ENCODE results near the gene LRCH1. TPM values are rescaled to one million over a fixed set of nuclear protein-coding genes. Genes with fewer than 3 reads are reported as not detected.

Gene LRCH1
- total RNA-seq, 1 experiment from 2014 or later, result 5.5 TPM

DNA sequence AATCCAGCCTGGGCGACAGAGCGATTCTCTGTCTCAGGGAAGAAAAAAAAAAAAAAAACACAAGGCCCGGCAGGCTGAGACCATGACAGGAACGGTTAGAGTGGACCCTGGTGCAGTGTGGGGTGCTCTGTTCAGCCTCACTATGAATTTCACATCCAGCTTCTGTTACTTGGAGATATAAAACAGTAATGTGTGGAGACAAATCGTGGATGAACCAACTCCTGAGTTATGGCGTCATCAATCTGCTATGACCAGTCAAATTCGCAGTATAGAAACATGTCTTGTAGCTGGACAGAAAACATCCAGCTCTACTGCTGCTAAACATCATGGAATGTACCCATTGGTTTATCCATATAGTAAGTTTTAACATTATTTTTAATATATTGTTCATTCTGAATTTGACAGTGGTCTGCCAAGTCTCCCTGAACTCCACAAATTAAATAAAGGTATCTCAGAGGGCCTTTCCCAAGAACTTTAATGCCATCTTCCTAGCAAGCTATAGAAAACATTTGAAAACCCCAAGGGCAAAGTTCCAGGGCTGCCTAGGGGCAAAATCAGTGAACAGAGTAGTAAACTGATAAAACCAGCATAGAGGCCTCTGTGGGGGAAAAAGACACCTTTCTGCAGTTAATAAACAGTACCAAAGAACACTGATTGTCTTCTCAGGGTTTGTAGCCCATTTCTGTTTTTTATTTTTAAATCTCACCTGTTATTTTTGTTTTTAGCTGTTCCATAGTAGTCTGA lies 75.8 kb downstream of the LRCH1 start:
- no peak for DNase-seq (ENCODE audit: extremely low read depth, low read depth)

DNA sequence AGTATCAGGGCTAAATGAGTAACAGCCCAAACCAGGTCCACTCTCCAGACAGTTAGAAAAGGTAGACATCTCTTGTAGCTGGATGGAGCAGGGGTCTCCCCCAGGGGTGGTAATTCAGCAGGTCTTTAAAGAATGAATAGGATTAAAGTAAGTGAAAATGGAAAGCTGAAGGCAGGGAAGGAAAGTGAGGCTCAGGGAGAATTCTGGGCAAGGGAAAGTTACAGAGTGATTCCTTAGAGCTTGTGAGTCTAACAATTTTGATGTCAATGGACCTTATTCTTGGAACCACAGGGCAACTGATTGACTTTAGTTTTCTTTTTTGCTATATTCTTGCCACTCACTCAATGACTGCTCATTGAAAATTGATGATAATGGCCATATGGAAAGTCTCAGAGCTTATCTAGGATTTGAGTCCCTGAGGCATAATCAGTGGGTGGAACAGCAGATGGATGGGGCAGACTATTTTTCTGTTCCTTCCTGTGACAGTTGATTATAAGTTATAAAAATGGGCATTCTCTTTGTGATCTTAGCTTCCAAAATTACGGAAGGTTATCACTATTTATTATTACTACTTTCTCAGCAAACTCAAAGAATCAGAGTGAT lies 76.9 kb downstream of the LRCH1 start:
- DNase-seq (ENCODE audit: extremely low read depth, low read depth), result no peak

DNA sequence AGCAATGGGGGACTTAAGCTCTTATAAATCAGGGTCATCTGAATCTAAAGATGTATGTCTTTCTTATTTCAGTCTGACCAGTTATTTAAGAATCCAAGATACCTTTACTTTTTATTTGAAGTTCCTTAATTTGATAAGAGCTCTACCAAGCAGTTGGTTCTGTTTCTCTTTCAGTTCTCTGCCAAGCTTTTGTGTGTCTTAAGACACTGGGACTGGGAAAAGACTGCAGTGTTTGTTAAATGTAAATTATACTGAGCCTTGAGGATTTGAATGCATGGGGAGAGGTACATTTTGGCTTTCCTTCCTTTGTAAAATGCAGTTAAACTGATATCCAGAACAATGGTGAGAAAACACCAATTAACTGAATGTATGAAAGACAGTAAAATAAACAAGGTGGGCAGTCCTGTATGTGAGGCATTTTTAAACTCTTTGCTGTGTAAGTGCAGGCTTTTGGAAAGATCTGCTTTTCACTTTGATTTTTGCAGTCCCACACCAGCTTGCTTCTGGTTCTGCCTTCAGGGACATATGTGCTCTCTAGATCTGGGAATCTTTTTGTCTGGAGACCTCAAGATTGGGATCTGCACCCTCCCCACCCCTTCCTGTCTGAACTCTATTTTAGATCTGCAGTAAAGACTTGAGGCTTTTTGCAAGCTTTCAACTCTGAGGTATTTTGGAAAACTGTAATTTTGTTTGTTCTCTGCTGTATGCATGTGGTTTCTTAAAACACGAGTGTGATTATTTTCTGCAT lies 77.6 kb downstream of the LRCH1 start:
- no peak for DNase-seq (ENCODE audit: extremely low read depth, low read depth)

DNA sequence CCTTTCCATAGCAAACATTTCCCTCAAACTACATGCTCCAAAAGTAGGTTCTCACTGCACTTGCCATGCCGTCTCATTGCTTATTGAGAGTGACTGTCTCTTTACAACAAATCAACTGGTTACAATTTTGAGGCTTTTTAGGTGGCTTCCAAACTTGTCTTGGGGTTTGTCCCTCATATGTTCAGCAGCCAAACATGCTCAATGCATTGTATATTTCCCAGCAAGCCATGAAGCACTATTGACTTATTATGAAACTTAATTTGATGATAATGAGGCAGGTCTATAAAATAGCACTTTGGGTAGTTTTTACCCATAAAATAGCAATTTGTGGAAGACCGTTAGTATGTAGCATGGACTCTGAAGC lies 78.2 kb downstream of the LRCH1 start:
- DNase-seq (ENCODE audit: extremely low read depth, low read depth), result no peak

DNA sequence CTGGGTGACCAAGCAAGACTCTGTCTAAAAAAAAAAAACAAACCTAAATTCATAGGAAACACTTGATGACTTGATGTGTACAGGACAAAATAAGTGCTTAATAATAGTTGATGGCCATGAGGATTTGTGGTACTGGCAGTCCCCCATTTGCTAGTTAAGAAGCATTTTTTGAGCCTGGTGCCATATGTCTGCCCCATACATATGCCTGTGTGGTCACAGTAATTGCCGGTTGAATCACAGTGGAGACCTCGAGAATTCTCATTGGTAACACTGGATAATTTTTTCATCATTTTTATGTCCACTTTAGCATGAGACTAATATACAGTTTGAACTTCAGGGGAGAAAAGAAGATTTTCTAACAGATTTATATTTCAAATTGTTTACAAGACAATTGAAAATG lies 79.2 kb downstream of the LRCH1 start:
- DNase-seq (ENCODE audit: extremely low read depth, low read depth), result no peak

DNA sequence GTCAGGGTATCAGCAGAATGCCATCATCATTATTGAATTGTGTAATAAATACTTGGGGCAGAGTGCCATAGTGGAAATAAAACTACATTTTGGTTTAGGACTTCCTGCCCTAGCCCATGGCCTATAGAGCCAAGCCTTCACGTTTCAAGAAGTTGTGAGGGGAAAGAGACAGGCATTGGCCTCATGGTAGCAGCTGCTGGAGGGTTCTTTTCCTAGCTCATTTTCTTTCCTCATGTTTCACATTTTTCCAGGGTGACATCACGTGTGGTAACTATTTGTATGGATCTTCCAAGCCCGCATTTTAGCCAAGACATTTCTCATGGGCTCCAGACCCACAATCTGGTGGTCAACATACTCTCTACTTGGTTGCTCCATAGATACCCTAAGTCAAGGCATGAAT lies 80.4 kb downstream of the LRCH1 start:
- no peak for DNase-seq (ENCODE audit: extremely low read depth, low read depth)

DNA sequence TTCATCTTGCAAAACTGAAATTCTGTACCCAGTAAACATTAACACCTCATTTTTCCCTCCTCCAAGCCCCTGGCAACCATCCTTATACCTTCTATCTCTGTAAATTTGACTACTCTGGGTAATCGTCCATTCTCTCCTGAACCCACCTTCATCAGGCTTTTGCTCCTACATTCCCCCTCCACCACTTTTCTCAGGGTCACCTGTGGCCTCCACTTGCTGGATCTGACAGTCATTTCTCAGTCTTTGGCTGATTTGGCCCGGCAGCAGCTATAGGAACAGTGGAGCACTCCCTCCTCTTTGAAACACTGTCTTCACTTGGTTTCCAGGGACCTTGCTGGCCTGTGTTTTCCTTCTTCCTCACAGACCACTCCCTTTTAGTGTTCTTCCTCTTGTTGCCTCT lies 83.5 kb downstream of the LRCH1 start:
- no peak for DNase-seq (ENCODE audit: extremely low read depth, low read depth)

DNA sequence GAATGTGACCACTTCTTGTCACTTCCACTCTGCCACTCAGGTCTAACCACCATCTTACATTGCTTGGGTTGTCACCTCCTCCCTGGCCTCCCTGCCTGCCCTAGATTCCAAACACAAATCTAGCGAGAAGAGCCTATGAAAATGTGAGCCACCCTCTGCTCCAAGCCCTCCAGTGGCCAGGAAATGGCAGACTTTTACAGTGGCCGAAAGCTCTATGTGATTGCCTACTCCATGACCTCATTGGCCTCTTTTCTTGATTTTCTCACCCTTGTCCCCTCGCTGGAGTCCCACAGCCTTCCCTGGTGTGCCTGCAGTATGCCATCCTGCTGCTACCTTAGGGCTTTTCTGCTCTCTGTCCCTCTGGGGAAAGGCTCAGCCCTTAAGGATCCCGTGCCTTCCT lies 84.2 kb downstream of the LRCH1 start:
- no peak for DNase-seq (ENCODE audit: extremely low read depth, low read depth)

DNA sequence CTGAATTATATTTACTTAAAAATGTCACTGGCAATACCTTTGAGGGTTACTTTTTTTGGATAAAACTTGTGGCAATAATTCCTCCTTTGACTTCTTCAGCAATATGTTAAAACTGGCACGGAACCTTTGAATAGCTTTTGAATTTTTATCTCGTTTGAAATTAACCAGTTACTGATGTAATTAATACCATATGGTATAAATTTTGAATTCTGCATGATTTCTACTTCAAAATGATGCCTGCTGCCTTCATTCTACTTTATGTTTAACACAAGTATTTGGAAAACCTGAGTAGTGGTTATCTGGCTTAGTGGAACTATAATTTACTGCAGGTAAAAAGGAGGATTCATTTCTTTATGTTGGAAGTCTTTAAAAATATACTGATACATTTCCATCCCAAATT lies 85.3 kb downstream of the LRCH1 start:
- DNase-seq (ENCODE audit: extremely low read depth, low read depth), result no peak

DNA sequence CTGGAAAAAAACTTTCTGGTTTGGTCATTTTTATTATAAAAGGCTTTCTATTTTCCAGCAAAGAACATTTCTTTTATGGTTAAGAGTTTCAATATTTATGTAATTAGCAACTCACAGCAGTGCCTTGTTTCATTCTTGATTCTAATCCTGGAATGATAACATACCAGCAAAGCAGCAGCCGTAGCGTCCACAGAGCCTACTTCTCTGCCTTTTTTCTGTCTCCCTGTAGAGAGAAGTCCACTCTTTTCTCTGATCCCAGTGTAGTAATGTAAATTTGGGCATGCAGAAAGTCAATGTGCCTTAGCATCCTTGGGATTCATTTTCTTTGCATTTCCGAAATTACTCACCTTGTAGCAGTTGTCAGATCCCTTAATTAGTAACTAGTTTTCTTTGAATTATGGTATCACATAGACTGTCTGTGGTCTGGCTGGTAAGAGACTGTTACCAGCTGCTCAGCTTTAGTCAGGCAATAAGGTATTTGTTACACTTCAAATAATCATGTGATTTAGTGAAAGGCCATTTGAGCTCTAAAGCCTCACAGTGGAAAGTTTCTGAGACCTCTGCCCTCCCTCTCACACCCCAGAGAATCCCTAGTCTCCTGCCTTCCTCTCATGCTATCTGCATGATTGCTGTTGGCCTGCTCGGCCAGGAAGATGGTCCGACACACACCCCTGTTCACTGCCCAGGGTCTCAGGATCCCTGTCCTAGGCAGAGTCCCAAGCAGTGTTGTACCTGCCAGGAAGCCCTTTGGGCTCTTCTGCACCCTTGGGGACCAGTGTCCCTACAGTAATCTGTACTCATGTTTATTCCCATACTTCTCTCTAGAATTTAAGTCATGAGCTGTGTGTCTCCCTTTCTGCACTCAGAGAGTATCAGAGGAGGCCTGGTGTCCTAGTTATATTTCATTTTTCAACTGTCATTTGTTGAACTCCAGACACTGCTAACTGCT lies 86.3 kb downstream of the LRCH1 start:
- no peak for DNase-seq (ENCODE audit: extremely low read depth, low read depth)

DNA sequence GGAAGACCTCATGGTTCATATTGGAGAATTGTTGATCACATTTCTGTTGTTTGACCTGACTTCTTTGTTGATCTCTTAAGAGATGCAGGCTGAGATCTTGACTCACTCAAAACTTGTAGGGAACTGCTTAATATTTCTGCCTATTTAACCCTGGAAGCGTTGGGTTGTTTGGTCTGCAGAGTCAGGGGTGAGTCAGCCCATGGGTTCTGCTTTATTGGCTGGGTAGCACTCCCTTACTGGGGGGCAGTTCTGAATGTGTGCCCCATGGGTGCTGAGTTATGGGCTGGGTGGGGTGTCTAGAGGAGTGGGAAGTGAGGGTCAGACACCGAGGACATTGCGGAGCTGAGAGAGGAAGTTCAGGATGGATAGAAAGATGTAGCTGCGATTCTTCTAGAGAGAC lies 87.9 kb downstream of the LRCH1 start:
- DNase-seq (ENCODE audit: extremely low read depth, low read depth), result no peak

DNA sequence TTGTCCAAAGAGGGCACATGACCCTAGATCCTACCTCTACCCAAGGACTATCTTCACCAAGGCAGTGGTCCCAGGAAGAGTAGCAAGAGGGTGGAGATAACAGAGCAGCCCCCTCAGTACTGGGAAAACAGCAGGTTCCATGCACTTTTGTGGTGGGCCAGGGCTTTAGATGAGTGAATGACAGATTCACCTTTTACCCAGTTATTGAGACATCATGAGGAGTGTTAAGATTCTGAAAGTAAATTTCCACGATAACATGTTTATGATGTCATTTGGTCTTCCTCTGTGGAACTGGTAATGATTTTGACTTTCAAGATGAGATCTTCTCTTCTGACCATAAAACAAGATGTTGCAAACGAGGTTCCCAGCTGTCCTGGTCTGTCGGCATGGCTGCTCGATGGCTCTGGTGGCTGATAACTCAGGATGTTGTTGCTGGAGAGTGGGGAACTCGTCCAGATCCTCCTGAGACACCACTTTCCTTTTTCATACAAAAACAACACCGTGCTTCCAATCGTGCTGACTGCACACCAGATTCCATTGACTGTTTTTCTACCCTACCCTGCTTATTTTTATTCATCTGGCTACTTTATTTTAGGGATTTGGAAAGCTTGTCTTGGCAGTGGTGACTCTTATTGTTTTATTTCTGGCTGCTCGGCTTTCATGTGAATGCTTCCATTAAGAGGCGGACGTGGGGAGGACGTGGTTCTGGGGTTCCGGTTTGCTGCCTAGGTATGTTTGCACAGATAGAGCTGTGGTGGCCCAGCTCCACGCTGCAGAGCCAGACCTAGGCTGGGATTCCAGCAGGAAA lies 88.5 kb downstream of the LRCH1 start:
- DNase-seq (ENCODE audit: extremely low read depth, low read depth), result no peak

DNA sequence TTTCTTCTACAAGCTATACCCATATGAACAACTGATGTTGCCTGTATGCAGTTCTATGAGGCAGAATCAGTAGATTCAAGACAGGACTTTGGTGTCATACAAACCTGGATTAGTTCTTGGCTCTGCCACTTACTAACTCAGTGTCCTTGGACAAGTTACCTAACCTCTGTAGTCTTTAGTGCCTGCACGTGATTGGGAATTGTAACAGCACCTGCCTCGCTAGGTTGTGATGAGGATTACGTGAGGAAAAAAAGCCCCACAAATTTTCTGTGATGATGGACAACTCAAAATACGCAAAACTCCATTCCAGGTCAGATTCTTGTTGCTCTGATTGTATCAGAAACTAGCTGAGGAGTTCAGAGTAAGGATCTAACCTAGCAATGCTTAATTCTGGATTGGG lies 89.3 kb downstream of the LRCH1 start:
- DNase-seq (ENCODE audit: extremely low read depth, low read depth), result no peak

DNA sequence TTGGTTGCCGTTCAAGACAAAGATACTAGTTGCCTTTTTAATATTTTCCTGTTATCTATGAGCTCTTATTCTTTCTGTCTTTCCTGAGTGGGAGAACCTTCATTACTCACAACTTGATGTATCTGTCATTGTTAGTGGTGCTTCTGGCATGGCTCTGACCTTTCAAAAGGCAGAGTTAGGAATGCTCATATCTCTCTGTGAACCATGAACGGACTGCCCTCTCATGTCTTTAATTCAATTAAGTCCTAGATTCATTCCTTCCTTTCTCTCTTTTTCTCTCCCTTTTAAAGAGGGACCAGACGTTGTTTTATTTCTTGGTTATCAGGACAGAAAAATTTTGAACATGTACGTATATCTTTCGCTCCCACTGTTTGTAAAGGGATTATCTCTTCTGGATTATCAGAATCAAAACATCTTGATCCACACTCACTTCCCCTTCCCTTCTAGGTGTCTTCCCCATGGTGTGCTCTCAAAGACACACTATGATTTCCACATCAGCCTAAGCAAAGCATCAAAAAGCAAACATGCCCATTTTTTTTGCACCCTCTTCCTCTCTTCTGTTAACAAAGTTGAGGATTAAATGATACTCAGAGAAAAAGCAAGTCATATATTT lies 90.3 kb downstream of the LRCH1 start:
- DNase-seq (ENCODE audit: extremely low read depth, low read depth), result no peak

DNA sequence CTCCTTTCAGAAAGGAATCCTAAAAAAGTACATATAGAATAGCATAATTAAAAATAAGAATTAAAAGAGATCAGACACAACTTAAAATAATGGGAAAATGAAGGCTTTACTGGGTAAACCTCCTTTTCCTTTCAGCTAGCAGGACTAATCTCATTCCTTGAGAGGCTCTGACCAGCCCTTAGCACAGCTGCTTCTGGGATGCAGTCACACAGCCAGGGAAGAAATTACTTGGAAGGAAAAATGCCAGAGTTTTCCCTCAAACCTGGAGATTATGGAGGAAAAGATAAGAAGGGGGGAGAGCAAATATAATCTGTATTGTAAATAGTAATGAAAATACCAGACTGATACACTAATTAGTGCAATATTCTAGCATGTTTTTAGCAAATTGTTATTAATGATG lies 91.8 kb downstream of the LRCH1 start:
- no peak for DNase-seq (ENCODE audit: extremely low read depth, low read depth)

DNA sequence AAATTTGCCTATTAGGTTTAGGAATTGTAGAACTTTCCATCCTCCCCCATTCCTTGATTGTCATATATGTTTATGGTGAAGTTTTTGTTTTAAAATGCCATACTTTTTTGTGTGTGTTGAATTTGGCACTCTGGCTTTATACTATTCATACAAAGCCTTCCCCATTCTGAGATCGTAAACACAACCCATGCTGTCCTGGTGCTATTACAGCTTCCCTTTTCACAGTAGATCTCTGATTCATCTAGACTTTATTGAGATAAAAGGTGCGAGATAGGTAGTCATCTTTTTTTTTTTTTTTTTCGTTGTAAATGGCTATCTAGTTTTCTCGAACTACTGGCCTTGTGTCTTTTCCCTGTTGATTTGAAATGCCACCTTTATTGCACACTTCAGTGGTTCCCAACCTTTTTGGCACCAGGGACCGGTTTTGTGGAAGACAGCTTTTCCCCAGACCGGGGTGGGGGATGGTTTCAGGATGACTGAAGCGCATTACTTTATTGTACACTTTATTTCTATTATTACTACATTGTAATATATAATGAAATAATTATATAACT lies 94.6 kb downstream of the LRCH1 start:
- DNase-seq (ENCODE audit: extremely low read depth, low read depth), result no peak

DNA sequence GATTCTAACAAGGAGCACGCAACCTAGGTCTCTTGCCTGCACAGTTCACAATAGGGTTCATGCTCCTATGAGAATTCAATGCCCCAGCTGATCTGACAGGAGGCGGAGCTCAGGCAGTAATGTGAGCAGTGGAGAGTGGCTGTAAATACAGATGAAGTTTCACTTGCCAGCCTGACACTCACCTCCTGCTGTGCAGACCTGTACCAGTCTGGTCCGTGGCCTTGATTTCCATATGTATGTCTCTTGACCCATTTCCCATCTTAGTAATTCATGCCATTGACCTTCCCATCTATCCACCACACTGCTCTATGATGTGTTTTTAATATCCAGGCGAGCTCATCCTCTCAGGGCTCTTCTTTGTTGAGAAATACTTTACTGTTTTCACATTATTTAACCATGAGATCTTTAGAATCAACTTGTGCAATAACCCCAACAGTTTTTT lies 95.2 kb downstream of the LRCH1 start:
- DNase-seq (ENCODE audit: extremely low read depth, low read depth), result peak; percentile 20

DNA sequence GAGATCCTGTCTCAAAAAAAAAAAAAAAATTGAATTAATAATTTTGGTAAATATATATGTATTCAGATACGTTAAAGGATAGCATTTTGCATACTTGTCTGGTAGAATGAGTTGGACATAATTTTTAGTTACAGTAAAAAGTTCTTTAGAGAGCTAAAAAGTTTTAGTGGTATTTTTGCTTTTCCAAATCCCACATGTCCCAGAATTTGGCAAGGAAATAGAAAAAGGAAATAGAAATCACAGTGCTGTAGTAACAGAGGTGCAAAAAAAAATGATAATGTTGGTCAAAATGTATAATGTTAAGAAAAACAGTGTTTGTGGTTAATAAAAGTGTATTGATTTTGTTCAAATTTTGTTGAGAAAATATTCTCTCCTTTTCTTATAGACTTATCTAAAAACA lies 96.8 kb downstream of the LRCH1 start:
- no peak for DNase-seq (ENCODE audit: extremely low read depth, low read depth)

DNA sequence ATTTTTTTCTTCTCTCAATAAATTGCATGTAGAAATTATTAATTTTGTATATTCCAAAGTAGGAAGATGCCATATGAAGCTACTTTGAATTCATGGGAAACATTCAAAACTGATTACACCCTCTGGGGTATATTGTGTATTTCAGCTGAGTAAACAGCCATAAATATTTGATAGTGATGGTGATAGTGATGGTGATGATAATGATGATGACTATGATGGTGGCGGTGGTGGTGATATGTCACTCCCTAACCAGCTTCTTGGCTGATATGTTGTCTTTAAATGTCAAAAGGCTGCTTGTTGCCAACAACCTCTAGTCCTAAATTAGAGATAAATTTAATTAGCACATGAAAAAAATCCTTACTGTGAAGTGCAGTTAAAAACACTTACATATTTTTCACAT lies 102.0 kb downstream of the LRCH1 start:
- DNase-seq (ENCODE audit: extremely low read depth, low read depth), result no peak
